Ramos (cell line): Measurements from ENCODE around the gene ACTRT3.
"Not testable (repeated sequence)": the region's sequence is repeated elsewhere in the genome, so short reads cannot be mapped to it uniquely, and the experiment has no call there.

ENCODE experiments used
- in situ Hi-C: fragments of 300-500 bp; cut with MboI; formaldehyde crosslinking; loops from one replicate; pipeline ENCODE4 v1.14.3; 2022; ENCODE audit warnings: low sequenced_read_pairs; ENCODE audit not compliant: unreplicated experiment

ACTRT3 gene

DNA sequence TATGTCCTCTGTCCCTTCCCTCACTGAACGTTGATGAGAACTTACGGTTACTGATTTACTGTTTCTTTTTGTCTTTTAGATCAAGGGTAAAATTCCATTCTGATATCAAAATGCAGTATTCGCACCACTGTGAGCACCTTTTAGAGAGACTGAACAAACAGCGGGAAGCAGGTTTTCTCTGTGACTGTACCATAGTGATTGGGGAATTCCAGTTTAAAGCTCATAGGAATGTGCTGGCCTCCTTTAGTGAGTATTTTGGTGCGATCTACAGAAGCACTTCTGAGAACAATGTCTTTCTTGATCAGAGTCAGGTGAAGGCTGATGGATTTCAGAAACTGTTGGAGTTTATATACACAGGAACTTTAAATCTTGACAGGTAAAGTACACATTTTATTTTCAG, 4.8 kb upstream of the ACTRT3 start:
- in situ Hi-C loops, result loop anchor here (25.0 kb wide), 1 partner anchor 588 kb away; the partner anchor contains the start of gene SKIL

DNA sequence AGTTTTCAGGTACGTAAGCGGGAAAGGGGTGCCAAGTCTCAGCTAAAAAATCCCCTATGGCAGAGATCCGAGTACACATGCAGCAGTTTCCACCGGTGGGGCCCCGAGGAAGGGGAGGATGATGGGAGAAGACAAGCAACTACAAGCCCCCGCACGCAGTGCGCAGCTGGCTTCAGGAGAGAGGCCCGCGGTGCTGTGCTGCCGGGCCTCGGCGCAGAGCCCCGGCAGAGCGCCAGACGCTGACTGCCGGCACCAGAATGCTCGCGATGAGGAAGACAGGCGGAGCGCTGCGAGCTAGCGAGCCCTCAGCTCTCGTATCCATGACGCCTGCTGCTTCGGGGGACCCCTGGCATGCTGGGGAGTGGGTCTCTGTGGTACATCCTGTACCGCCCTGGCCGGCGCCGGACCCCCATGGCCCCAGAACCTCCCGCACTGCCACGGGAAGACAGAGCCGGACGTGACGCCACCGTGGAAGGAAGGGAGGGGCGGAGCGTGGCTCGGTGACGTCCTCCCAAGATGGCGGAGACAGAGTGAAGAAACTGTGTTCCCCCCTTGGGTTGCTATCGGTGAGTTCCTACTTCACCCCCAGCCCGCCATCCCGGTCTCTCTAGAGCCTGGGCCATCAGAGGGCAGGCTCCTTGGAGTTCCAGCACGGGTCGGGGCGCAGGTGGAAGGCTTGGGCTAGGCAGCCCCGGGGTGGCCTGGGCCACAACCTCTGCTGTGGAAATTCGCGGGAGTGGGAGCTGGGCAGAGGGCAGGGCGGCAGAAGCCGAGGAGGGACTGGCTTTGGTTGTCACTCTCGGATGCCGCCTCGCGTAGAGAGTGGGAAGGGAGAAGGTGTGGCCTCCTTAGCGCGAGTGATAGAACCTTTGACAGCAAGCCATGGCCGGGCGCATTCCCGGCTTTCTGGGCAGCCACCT, 3.8 kb upstream of the ACTRT3 start, which contains the start of gene MYNN:
Gene MYNN, plus strand, starts transcription at position 500 of the 920 bp plus-strand sequence. CDS start 900 bp downstream, outside the sequence.
- in situ Hi-C loops, result loop anchor here (25.0 kb wide), 1 partner anchor 589 kb away; the partner anchor contains the start of gene SKIL

DNA sequence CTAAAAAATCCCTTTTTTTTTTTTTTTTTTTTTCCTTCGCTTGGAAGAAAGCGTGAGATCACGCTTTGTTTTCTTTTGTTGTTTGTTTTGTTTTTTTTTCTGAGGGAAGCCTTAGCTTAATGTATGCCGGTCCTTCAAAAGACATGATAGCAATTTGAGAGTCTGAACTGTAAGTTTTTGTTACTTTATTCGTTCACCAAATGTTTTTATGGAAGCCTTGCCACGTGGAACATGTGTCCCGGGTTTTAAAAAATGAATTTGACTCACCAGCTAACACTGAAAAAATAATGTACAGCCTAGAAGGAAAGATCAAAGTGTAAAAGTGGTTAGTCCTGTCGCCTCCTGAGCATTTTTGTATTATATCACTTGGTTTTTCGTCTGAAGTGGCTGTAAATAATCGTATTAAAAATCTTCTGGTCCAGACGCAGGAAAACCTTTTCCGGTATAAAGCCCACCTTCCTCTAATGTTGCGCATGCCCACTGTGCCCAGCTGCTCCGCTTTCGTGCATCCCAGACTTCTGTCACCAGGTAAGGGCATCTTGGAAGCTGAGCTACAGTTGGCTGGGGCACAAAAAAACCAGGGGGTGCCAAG, 3.0 kb upstream of the ACTRT3 start:
- in situ Hi-C loops, result loop anchor here (25.0 kb wide), 1 partner anchor 590 kb away; the partner anchor contains the start of gene SKIL

DNA sequence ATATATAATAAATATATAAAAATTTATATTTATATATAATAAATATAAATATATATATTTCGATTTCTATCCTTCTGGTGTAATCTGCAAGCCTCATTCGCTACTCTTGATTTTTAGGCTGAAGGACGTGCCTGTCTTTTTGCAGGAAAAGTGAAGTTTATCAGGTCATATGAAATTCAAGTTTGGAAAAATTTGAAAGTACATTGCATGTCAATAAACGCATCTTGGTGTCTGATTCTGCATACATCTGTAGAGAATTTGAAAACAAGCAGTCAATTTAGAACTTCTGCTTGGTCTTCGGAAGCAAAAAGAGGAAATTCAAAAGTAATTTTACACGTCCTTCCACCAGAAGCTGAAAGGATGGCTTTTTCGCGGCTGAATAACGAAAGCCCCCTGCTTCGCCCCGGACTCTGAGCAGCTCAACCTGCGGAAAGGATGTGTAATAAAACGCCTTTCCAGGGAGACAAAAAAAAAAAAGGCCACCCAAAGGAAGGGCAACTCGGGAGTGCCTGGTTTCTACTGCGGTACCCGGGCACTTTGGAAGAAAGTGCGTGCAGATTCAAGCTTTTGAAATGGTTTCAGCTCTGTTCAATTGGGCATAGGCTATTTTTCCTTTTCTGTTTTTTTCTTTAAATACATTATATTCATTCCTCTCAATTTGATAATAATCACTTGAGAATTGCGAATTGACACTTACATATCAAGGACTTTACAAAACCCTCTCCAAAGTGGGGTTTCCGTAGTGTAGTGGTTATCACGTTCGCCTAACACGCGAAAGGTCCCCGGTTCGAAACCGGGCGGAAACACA, 2.3 kb upstream of the ACTRT3 start:
- in situ Hi-C loops, result loop anchor here (25.0 kb wide), 1 partner anchor 591 kb away; the partner anchor contains the start of gene SKIL

DNA sequence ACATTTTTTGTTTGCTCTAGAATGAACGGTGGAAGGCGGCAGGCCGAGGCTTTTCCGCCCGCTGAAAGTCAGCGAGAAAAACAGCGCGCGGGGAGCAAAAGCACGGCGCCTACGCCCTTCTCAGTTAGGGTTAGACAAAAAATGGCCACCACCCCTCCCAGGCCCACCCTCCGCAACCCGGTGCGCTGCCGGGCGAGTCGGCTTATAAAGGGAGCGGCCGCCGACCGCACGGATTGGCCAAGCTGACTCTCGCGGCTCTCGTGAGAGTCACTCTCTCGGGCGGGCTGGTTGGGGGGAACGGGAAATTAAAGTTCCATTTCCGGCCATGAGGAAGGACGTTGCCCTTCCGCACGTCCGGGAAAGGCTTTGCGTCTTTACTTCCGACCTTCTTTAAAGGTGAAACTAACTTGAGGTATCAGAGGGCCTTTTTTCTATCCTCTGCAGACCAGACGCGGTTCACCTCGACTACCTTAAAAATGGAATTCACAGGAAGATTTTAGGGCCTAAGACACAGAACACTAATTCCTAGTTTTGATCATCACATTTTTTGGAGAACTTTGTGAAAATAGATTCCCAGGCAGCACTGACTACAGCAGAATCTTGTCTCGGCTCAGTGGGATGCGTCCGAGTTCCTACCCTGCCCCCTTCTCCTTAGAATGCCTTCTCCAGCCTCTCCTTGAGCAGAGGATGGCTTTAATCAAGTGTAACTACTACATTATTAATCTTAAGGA, 4.3 kb downstream of the ACTRT3 start, which contains the start of gene TERC:
Gene TERC, minus strand, starts transcription at position 179 of the 731 bp plus-strand sequence.
- in situ Hi-C loops, result loop anchor here (5.0 to 25.0 kb wide), 3 partner anchors 170 to 597 kb away; partner anchors contain the start of gene SKIL

DNA sequence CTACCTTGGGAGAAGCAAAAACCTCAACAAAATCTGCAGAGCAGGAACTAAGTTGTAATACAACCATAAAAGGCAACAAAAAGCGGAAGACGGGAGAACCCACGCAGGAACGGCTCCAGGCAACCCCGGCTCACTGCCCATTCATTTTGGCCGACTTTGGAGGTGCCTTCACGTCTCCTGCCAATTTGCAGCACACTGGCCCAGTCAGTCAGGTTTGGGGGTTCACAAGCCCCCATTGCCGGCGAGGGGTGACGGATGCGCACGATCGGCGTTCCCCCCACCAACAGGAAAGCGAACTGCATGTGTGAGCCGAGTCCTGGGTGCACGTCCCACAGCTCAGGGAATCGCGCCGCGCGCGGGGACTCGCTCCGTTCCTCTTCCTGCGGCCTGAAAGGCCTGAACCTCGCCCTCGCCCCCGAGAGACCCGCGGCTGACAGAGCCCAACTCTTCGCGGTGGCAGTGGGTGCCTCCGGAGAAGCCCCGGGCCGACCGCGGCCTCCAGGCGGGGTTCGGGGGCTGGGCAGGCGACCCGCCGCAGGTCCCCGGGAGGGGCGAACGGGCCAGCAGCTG, 5.0 kb downstream of the ACTRT3 start:
- in situ Hi-C loops, result loop anchor here (10.0 to 25.0 kb wide), 2 partner anchors 170 to 598 kb away; partner anchors contain the start of gene SKIL

DNA sequence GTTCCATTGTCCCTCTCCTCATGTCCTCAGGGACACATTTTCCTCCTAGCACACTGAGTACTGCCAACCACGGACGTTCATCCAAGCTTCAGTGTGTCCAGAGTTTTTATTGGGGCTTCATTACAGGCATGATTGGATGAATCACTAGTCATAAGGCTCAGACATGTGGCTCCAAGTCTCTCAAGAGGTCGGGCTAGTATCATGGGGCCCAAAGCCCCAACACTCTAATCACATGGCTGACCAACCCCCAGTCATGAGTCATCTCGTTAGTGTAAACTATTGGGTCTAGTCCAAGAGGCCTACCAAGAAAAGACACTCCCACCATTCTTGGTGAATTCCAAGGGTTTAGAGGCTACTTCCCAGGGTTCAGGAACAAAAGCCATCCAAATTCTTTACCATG, 8.9 kb downstream of the ACTRT3 start:
- in situ Hi-C loops, result loop anchor here (10.0 to 25.0 kb wide), 2 partner anchors 174 to 602 kb away; partner anchors contain the start of gene SKIL

DNA sequence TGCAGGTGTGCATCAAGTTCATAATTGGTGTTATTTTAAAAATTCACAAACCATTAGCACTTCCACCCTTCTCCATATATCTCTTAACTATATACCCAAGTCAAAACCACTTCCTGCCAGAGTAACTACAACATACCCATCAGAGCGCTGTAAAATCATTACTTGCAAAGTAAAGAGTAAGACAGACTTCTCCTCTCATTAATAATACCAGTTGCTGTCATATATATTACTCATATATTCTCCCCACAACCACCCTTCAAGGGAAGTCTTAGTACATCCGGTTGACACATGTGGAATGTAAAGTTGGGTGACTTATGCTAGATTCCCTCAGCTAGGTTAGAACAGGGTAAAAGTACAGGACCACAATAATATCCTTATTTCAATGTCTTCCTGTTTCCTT, 10.1 kb downstream of the ACTRT3 start:
- in situ Hi-C loops, result loop anchor here (25.0 kb wide), 1 partner anchor 603 kb away; the partner anchor contains the start of gene SKIL

DNA sequence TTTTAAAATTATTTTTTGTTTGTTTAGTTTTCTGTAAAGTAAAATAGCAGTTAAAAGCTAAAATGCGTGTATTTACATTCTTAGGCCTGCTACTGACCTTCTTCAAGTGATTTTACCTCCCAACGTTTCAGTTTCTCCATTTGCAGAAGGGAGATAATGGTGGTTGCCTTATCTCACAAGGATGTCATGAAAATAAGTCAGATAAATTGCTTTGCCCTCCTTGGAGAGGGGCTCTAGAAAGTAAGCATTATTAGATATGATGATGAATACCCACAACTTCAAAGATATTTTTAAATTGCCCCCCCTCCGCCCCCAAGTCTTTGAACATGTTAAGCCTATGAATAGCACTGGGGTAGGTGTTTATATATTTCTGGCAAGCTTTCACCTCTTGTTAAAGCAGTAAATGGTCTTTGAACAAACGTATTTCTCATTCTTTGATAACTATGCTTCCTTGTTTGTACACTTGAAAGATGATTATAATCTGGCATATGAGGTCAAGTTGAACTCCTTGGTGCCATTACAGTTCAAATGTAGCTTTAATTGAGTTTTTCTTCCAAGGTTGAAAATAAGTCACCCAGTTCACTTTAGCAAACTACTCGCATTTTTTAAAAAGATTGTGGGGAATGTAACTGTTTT, 10.9 kb downstream of the ACTRT3 start:
- in situ Hi-C loops, result loop anchor here (25.0 kb wide), 1 partner anchor 604 kb away; the partner anchor contains the start of gene SKIL

DNA sequence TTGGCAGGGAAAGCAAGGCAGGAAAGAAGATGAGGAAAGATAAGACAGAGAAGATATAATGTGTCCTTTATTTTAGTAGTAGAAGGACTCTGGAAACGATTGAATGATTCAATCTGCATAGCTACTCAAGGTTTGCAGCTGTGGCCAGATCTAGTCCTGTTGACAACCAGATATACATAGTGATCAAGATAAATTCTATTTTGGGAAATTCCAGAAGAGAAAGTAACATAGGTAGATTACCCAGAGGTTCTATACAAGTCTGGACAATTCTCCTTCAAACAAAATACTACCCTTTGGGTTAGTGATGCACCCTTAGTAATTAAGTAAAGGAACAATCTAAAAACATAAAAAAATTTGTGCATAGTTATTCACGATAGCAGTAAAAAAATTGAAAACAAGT, 13.9 kb downstream of the ACTRT3 start:
- in situ Hi-C loops, result loop anchor here (25.0 kb wide), 1 partner anchor 607 kb away; the partner anchor contains the start of gene SKIL

DNA sequence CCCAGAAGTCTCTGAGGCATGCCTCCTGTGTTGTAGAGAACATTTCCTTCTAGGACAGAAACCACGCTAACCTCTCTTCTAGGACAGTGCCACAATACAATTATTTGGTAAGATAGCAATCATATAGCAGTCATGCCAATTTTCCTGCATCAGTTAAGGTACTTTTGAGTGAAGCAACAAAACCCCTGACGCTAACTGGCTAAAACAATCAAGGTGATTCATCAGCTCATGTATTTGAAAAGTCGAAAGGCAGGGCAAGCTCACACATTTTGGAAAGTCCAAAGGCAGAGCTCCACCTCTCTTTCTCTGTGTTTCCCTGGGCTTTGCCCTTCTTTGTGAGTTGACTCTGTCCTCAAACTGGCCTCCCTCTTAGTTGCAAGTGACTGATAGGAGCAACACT, 14.7 kb downstream of the ACTRT3 start:
- in situ Hi-C loops, result loop anchor here (25.0 kb wide), 1 partner anchor 608 kb away; the partner anchor contains the start of gene SKIL

DNA sequence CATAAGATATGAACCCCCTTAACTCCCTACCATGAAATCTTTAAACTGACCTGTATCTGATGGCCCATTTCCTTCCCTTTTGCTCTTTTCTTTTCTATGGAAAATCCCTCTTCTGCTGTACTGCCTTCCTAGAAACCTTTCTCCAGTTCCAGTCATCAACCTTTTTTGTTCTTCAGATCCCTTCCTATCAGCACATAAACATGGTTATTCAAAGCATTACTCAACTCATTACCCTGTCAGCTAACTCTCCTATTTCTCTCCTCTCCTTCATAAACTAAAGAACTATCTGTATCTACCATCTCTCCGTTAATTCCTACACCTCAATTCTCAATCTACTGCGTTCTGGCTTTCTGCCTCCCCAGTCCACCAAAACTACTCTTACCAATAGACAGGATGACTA, 17.5 kb downstream of the ACTRT3 start:
- in situ Hi-C loops, result loop anchor here (25.0 kb wide), 1 partner anchor 610 kb away; the partner anchor contains the start of gene SKIL

DNA sequence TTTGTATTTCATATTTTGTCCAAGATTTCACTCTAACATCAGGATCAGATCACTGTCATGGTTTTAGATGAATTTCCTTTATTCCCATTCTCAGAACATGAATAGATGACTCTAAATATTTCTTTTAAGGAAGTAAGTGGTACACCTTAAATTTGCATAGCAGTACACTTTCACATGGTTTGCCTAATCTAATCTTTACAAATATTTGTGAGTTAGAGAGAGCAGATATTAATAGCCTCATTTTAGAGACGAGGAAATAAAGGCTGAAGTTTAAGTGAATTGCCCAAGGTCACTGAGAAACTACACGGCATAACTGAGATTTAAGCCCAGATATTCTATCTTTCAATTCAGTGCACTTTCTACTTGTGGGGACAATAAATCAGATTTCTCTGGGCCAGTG, 18.7 kb downstream of the ACTRT3 start:
- in situ Hi-C loops, result loop anchor here (25.0 kb wide), 1 partner anchor 612 kb away; the partner anchor contains the start of gene SKIL

DNA sequence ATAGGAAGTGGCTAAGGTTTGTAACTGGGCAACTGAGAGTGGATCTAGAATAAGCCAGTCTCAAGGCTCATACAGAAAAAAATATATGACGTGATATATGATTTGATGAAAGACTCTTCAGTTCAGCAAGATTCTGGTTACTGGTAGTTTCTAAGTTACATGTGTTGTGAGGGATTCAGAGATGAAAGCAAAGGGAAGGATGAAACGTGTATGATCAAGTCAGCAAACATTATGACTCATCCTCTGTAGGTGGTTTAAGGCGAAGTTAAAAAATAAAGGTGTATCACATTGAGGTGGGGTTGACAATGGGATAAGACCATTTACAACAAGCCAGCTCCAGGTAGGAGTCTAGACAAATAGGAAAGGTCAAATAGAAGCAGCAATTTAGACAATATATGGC, 20.7 kb downstream of the ACTRT3 start:
- in situ Hi-C loops, result no loop called here

DNA sequence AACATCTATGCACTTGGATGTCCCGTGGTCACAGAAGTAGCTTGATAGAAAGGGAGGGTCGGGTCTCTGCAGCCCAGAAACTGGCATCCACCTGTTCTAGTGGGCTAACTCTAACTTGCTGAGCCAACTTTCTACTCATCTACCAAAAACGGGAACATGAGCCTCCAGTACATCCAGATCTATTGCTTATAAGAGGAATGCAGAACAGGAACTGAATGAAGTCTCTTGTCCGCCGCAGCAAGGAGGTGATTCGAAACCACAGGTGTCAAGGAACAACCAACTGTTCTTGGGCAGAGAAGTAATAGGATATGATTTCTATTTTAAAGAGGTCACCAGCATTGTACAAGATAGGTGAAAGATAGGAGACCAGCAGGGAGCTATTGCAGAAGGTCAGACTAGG, 22.4 kb downstream of the ACTRT3 start:
- in situ Hi-C loops, result no loop called here

DNA sequence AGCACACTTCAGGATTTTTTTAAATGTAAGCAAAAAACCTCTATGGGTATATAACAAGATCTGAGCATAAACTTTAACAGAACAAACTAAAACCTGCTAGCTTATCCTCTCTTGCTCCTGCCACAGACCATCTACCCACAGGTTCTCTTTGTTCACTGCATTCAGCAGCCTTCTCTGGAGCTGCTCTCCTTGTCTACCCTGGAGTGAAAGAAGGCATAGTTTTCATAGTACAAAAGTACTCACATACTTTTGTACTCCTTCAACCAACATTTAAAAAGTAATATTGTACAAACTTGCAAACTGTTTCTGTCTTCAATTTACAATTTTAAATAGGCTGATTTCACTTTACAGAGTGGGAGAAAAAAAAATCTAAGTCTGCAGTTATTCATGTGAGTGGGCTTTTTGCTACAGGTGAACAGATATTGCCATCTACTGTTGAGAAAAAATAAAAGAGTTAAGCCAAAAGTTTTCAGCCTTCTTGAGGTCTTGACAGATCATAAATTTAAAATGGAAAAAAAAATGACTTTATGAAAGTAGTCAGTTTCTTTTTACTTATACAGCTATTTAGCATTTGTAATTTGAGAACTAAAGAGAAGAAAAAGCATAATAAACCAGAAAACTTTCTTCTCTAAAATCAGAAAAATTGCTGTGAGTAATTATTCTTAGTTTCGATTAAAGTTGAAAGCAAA, 24.9 kb downstream of the ACTRT3 start:
- in situ Hi-C loops, result no loop called here

DNA sequence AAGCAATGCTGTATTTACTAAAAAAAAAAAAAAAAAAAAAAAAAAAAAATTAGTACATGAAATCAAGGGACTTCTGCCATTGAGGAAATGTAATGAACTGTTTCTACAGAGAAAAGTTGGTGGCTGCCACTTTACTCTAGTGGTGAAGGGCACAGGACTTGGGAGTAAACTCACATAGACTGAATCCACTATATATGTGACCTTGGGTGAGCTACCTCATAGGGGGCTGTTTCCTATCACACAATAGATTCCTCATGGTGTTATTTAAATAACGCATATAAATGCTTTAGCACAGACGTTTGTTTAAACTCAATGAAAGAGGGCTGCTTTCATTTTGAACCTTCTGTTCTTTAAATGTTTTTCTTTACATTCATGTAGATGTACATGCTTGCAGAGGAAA, 30.3 kb downstream of the ACTRT3 start:
- in situ Hi-C loops, result no loop called here

DNA sequence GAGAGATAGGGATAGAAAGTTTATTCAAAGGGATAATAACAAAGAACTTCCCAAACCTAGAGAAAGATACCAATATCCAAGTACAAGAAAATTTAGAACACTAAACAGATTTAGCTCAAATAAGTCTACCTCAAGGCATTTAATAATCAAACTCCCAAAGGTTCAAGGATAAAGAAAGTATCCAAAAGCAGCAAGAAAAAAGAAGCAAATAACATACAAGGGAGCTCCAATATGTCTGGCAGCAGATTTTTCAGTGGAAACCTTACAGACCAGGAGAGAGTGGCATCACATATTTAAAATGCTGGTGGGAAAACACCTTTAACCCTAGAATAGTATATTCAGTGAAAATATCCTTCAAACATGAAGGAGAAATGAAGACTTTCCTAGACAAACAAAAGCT, 37.5 kb downstream of the ACTRT3 start:
- in situ Hi-C loops, result not testable (repeated sequence)
